Measurements from ENCODE around the gene DTNB.

The DTNB gene

GRCh38 chr2:25493207-25493606 is 180.2 kb downstream of the DTNB start:
- DNase-seq = no peak

- DNase-seq = no peak
Observed at GRCh38 chr2:25492726-25493125, 180.7 kb downstream of the DTNB start.

- no peak for DNase-seq
Observed at GRCh38 chr2:25491966-25492532, 181.3 kb downstream of the DTNB start.

- no peak for DNase-seq
Observed at GRCh38 chr2:25491003-25491696, 182.2 kb downstream of the DTNB start.

GRCh38 chr2:25490217-25490616 is 183.2 kb downstream of the DTNB start:
- DNase-seq = no peak

- DNase-seq = no peak
Observed at GRCh38 chr2:25489631-25490030, 183.7 kb downstream of the DTNB start.

GRCh38 chr2:25483607-25484266 is 189.6 kb downstream of the DTNB start:
- DNase-seq = no peak

- DNase-seq = no peak
Observed at GRCh38 chr2:25482341-25482740, 191.0 kb downstream of the DTNB start.

- DNase-seq = no peak
Observed at GRCh38 chr2:25481381-25482300, 191.7 kb downstream of the DTNB start.

GRCh38 chr2:25480561-25480960 is 192.8 kb downstream of the DTNB start:
- DNase-seq = no peak

- no peak for DNase-seq
Observed at GRCh38 chr2:25479761-25480160, 193.6 kb downstream of the DTNB start.

GRCh38 chr2:25478736-25479135 is 194.6 kb downstream of the DTNB start:
- no peak for DNase-seq

- DNase-seq = peak; percentile 25 to 59
Observed at GRCh38 chr2:25473758-25474340, 199.5 kb downstream of the DTNB start.

- DNase-seq = no peak
Observed at GRCh38 chr2:25473131-25473530, 200.2 kb downstream of the DTNB start.

- no peak for DNase-seq
Observed at GRCh38 chr2:25470806-25471205, 202.6 kb downstream of the DTNB start.

- DNase-seq = no peak
Observed at GRCh38 chr2:25467743-25468142, 205.6 kb downstream of the DTNB start.

- no peak for DNase-seq
Observed at GRCh38 chr2:25462021-25462420, 211.4 kb downstream of the DTNB start.

GRCh38 chr2:25460261-25460905 is 213.0 kb downstream of the DTNB start:
- DNase-seq = no peak

- no peak for DNase-seq
Observed at GRCh38 chr2:25454824-25455611, 218.4 kb downstream of the DTNB start.

GRCh38 chr2:25453199-25453905 is 220.0 kb downstream of the DTNB start:
- DNase-seq = no peak

- no peak for DNase-seq
Observed at GRCh38 chr2:25448808-25449207, 224.6 kb downstream of the DTNB start.
